ENCODE data around the gene ZNF566.

DNA sequence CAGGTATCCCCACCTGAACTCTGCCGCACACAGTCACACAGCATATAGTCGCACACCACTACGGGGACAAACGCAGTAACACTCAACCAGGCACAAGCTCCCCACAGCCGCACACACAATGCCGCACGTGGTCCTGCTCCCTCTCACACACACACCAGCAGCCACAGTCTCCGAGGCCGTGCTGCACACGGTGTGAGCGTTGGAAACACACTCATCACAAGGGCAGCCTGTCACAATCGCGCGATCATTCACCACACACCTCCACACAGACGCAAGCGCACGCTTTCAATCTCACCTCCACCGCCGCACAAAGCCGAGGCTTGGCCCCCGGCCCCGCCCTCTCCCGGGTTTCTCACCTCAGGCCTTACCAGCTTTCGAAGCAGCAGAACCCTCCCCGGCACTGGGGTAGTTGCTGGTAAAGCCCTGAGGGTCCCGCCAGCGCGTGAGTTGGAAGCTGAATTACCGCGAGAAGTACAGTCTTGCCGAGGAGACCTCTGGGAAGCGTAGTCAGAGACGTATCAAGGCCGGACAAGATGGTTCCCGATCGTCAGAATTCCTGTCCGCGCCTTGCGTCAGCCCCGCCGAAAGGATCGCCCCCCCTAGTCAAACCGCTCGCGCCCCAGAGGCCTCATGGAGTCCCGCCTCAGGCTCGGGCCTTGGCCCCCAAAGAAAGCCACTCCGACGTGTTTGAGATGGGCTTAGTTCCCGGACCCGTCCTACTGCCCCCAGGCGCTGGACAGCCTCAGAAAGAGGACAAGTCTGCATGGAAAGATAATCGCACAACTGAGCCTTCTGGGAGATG is at the start of gene ZNF566:
- peak in 1 of 3 donors; percentile 50 for TF ChIP-seq POLR2AphosphoS5 (IDR thresholded peaks at IDR 0.05)
- TF ChIP-seq, protein P1, sequence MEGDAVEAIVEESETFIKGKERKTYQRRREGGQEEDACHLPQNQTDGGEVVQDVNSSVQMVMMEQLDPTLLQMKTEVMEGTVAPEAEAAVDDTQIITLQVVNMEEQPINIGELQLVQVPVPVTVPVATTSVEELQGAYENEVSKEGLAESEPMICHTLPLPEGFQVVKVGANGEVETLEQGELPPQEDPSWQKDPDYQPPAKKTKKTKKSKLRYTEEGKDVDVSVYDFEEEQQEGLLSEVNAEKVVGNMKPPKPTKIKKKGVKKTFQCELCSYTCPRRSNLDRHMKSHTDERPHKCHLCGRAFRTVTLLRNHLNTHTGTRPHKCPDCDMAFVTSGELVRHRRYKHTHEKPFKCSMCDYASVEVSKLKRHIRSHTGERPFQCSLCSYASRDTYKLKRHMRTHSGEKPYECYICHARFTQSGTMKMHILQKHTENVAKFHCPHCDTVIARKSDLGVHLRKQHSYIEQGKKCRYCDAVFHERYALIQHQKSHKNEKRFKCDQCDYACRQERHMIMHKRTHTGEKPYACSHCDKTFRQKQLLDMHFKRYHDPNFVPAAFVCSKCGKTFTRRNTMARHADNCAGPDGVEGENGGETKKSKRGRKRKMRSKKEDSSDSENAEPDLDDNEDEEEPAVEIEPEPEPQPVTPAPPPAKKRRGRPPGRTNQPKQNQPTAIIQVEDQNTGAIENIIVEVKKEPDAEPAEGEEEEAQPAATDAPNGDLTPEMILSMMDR (IDR thresholded peaks at IDR 0.05), result no peak
- peak in 1 of 2 donors; percentile 47 for TF ChIP-seq POLR2A (IDR thresholded peaks at IDR 0.05)

All from suprapubic skin (tissue), 4 donors.